ENCODE measurements around the gene NCBP3.

- no peak for TF ChIP-seq CTCF (conservative IDR thresholded peaks at IDR 0.05; ENCODE audit: low read length)
- no peak for TF ChIP-seq EZH2phosphoT487 (IDR thresholded peaks at IDR 0.05; ENCODE audit: borderline replicate concordance)
Measured at GRCh38 chr17:3828151-3828851, 17.7 kb downstream of the NCBP3 start.
